ENCODE data around the gene ZSCAN2. TPM values are rescaled to one million over a fixed set of nuclear protein-coding genes. Genes with fewer than 3 reads are reported as not detected.
A peak's percentile ranks its signal among the peaks of the same experiment; 100 is the strongest.

The ZSCAN2 gene
- total RNA-seq, 1 donor from 2014 or later, result 23.8 TPM

GRCh38 chr15:84671211-84671610 is 70.4 kb downstream of the ZSCAN2 start:
- peak overlapping the region; percentile 65 for H3K27ac Mint-ChIP-seq (ENCODE audit: unreplicated experiment)
- no peak for DNase-seq (ENCODE audit: extremely low spot score, unreplicated experiment)
- no peak overlapping the region for H3K4me3 Mint-ChIP-seq (ENCODE audit: unreplicated experiment)
- no peaks in the 10 kb centered on the region for H3K9me3 Mint-ChIP-seq (ENCODE audit: unreplicated experiment)
- no peaks in the 10 kb centered on the region for H3K27me3 Mint-ChIP-seq (ENCODE audit: unreplicated experiment)
- TF ChIP-seq CTCF (IDR thresholded peaks at IDR 0.05), result no peak
- H3K4me1 Mint-ChIP-seq (ENCODE audit: unreplicated experiment), result peaks cover 19% of the 10 kb centered on the region
- H3K36me3 Mint-ChIP-seq (ENCODE audit: unreplicated experiment), result peaks cover 35% of the 10 kb centered on the region

Other genes with a start within 250 kb of the ZSCAN2 start
- 22.2 and 25.2 TPM in 2 replicates for gene WDR73, start 53.3 kb downstream of the ZSCAN2 start, total RNA-seq
- 4.4 and 4.7 TPM in 2 replicates for gene NMB, start 57.2 kb downstream of the ZSCAN2 start, total RNA-seq
- 201 and 202 TPM in 2 replicates for gene SEC11A, start 115.1 kb downstream of the ZSCAN2 start, total RNA-seq
- 30.1 and 31.0 TPM in 2 replicates for gene ZNF592, start 147.6 kb downstream of the ZSCAN2 start, total RNA-seq
- gene ALPK3, start 216.3 kb downstream of the ZSCAN2 start, total RNA-seq, result 0.27 and 0.37 TPM in 2 replicates

All from osteocyte (in vitro differentiated cells).